GM21360 (cell line): ENCODE measurements around the gene NUDT22.

Experiments
- ATAC-seq: cut with Tn5 transposase; IDR thresholded peaks from one replicate; pipeline ENCODE4 v1.9.1; 2021; ENCODE audit warnings: mild to moderate bottlenecking, moderate library complexity; ENCODE audit not compliant: unreplicated experiment

The NUDT22 gene, protein sequence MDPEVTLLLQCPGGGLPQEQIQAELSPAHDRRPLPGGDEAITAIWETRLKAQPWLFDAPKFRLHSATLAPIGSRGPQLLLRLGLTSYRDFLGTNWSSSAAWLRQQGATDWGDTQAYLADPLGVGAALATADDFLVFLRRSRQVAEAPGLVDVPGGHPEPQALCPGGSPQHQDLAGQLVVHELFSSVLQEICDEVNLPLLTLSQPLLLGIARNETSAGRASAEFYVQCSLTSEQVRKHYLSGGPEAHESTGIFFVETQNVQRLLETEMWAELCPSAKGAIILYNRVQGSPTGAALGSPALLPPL

DNA sequence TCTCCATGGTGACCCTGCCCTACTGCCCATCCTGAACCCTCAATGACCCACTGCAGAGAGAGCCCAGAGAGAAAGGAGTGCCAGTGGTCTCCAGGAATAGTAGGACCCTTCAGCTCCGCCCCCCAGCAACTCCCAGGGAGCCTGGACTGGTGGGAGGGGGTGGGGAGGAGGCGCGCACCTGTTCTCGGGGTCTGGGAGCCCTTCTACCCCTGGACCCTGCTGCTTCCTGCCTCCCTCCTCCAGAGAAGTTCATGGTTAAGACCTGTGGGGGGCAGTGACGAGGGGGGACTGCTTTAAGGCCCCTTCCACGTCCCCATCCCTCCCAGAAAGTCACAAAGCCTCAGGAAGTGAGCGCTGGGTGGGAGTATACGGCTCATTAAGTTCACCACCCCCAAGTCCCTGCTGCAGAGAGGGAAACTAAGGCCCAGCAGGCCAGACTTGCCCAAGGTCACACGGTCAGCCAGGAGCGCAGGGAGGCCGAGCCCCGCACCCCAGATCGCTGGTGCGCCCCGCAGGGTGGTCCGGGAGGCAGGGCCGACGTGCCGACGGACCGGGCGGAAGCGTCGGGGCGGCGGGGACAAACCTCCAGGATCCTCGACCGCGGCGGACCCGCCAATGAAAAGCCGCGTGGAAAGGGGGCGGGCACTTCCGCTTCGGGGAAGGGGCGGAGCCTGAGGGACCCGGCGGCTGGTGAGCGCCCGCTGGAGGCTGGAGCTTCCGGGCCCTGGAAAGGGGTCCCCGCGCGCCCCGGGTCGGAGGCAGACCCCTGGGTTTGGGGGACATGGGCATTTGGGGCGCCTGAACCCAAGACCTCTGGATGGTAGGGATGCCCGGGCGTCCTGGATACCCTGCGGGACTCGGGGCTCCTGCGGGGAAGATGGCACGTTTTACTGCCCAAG is at the start of gene NUDT22, which contains the start of gene TRPT1:
Gene NUDT22, plus strand, starts transcription at position 667 of the 899 bp plus-strand sequence. CDS start 379 bp downstream, outside the sequence.
Gene TRPT1, minus strand, starts transcription at position 579 of the 899 bp plus-strand sequence. Its CDS starts 326 bp downstream, at position 253.
- ATAC-seq = no peak

DNA sequence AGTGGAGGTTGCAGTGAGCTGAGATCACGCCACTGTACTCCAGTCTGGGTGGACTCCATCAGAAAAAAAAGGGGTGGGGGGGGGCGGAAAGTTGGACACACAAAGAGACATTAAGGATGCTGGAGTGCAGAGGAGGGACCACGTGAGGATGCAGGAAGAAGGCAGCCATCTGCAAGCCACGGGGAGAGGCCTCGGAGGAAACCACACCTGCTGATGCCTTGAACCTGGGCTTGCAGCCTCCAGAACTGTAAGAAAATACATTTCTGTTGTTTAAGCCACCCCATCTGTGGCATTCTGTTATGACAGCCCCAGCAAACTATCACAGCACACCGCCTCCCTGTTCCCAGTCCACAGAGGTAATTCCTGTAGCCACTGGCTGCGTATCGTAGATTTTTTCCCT is 49.3 kb upstream of the NUDT22 start:
- no peak for ATAC-seq

DNA sequence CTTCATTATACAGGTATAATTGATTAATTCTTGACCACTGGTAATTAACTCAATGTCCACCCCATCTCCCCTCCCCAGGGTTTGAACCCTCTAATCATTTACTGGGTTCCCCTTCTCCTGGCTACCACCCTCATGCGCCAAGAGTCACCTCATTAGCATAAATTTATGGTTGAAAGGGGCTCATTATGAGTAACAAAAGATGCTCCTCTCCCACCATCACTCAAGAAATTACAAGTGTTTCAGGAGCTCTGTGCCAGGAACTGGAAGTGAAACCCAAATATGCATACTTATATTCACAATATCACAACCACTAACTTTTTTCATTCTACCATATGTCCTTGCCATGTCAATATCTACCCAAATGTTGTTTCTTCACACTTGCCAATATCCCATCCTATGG is 47.9 kb upstream of the NUDT22 start:
- no peak for ATAC-seq

DNA sequence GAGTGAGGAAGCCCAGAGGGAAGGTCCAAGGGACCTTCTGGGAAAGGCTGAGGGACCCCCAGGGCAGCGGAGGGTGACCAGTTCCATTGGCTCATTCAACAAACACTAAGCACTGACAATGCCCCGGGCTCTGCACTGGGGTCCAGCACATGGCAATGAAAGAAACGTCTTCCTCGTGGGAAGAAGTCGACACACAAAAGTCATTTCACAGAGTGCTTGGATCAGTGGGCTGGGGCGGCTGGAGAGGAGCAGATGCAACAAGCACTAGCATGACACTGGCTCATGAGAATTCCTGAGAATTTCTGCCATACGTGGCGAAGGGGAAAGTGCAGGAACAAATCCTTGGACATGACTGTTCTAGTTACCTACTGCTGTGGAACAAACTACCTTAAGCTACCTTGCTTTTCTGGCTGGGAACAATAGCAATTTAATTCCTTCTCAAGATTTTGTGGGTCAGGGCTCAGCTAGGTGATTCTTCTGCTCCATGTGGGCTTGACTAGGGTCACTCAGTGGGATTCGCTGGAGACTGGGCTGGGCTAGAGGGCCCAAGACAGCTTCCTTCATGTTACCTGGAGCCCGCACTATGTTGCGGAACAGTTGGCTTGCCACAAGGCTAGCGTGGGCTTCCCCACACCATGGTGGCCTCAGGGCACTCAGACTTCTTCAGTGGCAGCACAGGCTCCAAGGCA is 47.0 kb upstream of the NUDT22 start:
- no peak for ATAC-seq

DNA sequence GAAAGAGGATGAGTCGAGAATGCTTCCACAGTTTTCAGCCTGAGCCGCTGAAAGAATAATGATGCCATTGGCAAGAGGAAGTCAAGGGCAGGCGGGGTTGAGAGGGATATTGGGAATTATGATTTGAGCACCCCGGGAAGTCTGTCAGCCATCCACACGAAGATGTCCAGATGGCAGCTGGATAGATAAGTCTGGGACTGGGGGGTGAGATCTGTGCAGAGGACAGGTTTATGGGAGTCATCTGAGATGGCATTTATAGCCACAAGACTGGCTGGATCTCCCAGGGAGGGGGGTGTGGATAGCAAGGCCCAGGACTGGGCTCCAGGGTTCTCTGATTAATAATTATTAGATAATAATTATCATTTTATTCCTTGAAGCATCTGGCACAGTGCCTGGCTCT is 45.2 kb upstream of the NUDT22 start:
- no peak for ATAC-seq

DNA sequence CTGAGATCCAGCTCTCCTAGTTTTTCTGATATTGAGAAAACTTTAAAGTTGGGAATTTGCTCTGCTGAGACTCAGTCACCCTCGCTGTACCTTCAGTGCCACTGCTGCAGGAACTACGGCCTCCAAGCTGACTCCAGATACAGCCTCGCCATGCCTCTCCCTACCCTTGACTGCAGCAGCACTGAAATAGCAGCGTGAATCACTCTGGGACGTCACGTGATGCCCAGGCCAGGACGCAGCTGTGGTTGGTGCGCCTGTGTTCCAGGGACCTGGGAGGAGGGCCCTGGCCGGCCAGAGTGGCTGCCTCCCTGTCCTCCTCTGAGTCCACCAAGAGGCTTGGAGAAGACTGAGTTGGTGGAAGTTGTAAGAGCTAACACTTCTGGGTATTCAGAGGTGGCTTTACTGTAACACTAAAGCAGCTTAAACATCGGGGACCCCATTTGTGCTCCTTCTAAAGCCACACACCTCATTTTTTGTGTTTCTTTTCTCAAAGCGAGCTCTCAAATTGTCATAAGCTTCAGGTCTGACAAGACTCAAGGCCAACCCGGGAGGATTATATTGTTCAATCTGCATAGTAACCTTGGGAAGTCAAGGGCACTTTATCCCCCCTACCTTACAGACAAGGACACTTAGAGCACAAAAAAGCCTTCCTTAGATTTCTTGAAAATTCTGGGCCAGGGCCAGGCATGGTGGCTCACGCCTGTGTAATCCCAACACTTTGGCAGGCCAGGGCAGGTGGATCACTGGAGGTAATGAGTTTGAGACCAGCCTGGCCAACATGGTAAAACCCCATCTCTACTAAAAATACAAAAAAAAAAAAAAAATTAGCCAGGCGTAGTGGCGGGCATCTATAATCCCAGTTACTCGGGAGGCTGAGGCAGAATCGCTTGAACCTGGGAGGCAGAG is 44.3 kb upstream of the NUDT22 start:
- no peak for ATAC-seq

DNA sequence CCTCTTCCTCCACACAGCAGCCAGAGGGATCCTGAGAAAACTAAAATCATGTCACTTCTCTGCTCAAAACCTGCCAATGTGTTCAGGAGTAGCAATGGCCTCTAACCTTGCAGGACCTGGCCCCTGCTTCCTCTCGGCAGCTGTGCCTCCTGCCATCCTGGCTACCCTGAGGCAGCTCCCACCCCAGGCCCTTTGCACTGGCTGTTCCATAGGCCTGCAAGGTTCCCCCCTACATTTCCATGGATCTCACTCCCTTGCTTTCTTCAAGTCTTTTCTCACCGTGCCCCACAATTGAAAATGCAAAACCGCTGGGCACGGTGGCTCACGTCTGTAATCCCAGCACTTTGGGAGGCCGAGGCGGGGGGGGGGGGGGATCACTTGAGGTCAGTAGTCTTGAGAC is 42.2 kb upstream of the NUDT22 start:
- ATAC-seq = no peak

DNA sequence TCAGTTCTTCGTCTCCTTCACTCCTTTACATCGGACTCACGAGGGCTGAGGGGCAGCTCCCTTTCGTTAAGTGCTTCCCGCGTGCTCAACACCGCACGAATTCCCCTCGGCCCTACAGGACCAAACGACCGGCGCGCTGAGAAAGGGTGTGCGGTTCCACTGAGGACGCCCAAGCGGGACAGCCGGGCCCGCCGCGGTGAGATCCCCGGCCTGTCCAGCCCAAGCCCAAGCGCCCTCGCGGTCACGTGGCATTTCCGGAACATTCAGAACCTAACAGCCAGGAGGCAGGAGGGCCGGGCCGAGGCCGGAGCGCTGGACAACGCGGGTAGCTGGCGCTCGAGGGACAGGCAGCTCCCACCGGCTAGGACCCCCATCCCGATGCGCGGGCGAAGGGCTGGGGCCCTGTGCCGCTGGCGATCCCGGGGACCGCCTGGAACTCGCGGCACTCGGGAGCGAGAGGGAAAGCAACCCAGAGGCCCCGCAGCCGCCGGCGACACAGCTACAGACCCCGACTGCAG is 40.8 kb upstream of the NUDT22 start:
- peak; percentile 22 for ATAC-seq

DNA sequence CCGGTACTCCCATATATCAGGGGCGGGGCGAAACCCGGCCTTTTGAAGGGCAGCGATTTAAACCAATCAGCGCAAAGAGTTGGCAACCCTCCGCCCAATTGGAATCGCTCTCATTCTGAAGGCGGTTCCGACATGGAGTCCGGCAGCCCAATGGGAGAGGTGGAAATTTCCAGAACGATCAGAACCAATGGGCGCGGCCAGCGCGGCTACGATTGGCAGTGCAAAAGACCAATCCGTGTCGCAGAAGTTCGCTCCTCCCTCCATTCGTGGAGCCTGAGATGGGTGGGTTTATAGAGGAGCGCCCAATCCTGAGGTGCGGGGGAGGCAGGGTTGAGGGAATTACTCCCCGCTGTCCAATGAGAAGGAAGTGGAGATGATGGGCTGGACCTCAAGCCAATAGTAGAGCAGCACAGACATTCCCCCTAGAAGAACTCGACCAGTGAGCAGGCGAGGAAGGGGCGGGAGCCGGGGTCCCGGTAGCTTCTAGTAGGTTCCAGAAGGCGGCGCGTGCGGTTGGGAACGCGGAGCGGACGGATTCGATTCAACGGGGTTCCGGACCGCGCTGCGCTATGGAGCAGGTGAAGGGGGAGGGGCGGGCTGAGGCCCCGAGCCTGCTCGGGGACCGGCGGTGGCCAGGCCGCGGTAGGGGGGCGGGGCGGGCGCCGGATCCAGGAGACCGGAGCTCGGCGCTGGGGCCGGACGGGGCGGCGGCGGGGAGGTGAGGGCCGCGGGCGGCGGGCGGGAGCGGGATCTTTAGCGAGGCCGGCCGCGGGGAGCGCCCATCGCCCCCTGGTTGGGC is 40.2 kb upstream of the NUDT22 start, which contains the start of gene STIP1:
Gene STIP1, plus strand, starts transcription at position 479 of the 799 bp plus-strand sequence. Its CDS starts 91 bp downstream, at position 570.
- ATAC-seq = peak; percentile 76

DNA sequence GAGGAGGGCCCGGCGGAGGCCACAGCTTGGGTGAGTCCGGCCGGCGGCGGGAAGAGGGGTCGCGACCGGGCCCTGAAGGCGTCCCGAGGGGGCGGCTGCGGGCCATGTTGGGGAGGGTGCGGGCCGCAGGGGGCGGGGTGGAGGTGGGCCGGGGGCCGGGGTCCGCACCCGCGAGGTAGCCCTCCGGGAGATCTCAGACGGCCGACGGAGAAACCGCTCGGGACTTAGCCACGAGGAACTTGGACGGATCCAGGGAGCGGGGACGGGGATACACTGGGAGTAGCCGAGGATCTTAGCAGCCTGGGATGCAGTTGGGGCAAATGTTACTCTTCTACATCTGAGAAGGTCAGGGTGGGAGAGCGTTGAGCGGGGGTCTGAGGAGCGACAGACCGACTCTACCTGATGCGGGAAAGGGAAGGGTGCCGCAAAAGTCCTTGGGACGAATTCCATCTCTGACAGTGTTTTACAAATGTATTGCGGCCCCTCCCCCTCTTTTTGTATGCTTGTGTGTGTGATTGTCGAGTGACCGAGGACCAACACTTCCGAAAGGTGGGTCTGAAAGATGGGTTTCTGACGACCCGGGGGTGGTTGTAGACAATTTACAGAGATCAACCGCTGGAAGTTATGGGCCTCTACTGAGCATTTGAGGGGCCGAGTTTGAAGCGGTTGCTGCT is 39.4 kb upstream of the NUDT22 start:
- no peak for ATAC-seq

DNA sequence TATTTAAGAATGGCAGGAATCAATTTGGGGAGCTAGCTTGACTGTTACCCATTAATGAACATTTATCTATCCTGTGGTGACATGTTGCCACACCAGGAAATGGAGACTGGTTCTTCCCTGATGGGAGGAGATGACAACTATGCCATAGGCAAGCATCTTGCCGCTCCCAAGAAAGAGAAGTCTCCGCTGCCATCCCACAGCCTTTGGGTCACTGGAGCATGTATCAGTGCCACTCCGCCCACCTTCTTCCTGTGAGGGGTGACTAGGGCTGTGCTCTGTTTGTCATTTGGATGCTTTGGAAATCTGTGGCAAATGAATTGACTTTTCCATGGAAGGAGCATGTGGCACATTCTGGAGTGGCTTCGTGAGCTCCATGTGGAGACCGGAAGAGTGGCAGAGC is 33.6 kb upstream of the NUDT22 start:
- ATAC-seq = no peak

DNA sequence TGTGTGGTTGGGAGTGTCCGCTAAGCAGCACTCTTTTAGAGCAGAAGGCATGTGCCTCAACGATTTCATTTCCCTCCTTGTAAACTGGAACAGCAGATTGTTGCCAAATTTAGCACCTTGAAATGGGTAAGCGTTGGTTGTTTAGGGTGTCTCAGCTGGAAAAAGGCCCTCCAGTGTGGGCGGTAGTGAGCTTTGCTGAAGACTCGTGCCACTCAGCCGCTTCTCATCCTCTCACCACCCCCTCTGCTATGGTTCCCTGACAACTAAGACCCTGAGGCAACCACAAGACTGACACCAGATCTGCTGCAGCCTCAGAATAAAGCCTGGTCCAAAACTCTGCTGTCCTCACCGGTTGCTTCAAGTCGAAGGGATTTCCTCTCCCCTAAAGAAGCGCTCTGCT is 29.4 kb upstream of the NUDT22 start:
- no peak for ATAC-seq

DNA sequence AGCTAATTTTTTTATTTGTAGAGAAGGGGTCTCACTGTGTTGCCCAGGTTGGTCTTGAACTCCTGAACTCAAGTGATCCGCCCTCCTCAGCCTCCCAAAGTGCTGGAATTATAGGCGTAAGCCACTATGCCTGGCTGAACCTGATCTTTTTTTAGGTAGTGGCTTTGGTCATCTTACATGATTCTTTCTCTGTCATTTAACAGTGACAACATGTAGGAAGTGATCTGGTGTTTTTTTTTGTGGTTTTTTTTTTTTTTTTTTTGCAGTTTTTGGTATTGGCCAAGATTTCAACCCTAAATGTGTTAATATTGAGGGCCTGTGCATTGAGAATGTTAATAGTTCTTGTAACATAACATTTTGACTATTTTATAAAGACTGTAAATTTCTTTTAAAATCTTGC is 27.6 kb upstream of the NUDT22 start:
- ATAC-seq = no peak

DNA sequence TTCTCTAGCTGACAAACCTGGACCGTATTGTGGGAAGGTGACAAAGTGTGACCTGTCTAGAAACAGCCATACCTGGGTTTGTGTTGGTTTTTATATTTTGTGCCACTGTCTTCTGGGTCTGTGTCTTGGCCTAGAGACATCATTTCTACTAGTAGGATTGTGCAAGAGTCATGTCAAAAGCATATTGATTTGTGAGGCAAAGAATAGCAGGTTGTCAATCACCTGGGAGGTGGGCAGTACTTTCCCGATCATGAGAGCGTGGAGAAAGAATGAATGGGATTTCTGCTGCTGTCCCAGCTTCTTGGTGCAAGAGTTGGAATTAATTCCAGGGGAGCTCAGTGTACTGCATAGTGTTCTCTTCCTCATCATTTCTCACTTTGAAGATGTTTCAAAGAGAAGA is 24.5 kb upstream of the NUDT22 start:
- ATAC-seq = no peak

DNA sequence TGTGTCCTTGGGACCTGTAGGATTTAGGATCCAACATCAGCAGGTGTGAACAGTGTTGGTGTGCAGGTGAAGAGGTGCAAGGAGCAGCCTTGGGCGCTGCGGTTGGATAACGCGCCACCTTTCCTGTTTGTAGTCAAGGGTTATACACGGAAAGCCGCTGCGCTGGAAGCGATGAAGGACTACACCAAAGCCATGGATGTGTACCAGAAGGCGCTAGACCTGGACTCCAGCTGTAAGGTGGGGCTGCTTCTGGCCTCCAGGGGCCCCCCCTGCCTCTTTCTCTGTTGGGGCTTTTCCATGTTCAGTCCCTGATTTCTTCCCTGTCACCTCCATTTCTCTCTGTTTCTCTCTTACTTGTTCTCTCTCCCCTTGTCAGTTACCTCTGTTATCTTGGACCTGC is 23.1 kb upstream of the NUDT22 start:
- ATAC-seq = no peak

DNA sequence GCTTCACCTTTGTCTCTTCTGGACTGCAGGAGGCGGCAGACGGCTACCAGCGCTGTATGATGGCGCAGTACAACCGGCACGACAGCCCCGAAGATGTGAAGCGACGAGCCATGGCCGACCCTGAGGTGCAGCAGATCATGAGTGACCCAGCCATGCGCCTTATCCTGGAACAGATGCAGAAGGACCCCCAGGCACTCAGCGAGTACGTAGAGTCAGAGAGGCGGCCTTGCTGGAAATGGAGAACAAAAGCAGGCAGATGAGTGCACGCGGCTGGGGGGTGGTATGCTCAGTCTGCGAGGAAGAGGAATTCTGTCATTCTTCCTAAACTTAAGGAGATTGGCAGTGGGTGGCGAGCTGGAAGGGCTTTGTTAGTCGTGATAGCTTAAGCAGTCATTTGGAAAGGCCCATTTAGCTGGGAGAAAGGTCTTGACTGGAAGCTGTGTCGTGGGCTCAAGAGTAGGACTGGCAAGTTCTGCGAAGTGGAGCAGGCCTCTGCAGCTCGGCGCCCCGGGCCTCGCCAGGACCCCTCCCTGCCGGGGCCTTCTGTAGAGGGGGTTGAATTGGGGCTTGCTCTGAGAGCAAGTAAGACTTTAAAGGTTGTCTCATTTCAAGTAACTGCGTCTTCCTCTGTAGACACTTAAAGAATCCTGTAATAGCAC is 22.5 kb upstream of the NUDT22 start:
- ATAC-seq = no peak

DNA sequence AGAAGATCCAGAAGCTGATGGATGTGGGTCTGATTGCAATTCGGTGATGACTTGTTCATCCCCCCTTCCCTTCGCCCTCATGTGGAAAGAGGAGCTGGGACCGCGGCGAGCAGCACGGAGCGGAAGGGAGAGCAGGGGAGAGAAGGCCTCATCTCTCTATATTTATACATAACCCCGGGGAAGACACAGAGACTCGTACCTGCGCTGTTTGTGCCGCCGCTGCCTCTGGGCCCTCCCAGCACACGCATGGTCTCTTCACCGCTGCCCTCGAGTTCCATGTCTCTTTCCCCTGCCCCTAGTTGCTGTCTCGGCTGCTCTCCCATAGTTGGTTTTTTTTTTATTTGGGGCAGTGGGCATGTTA is 22.0 kb upstream of the NUDT22 start:
- ATAC-seq = no peak

DNA sequence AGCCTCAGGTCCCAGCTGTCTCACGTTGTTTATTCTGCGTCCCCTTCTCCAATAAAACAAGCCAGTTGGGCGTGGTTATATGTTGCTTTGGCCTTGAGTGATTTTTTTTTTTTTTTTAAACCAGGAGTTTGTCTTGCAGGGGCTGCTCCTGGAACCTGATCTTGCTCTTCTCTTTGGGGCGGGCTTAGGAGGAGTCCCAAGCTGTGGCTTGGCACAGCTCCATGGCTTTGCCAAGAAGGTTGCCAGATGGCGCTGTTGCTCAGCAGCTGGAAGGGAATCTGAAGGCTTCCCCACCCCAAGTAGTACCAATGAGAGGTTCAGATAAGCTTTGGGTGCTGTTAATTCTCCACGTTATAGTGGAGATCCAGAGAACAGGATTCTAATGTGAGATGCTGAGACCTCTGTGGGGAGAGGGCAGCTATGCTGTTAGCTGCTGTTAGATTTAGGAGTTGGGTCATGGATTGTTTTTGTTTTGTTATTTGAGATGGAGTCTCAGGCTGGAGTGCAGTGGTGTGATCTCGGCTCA is 21.5 kb upstream of the NUDT22 start:
- no peak for ATAC-seq
